ENCODE results near the gene LRMDA. TPM values are rescaled to one million over a fixed set of nuclear protein-coding genes. Genes with fewer than 3 reads are reported as not detected.

The LRMDA gene
- total and polyA plus RNA-seq, 2 of the 8 experiments (the other 6 are each of a cell fraction or from before 2014, with no cell fraction given), result 0.86 to 2.8 TPM

DNA sequence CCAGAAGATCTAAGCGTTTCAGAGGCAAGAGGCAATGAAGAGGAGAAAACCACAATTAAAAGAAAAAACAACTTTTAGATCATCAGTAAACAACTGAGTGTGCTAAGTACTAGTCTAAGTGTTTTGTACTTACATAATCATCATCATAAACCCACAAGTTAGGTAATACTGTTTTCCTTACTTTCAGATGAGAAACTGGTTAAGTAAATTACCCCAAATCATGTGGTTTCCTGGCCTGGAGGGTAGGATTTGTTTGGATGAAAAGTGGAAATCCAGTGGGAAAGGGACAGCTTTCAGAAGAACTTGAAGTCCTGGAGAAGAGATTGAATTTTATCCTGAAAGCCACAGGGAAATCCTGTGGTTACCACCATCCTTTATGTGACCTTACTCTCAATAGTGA is 463.3 kb downstream of the LRMDA start:
- Histone ChIP-seq H3K4me1 (replicated peaks in 1 of 4; ENCODE audit: control insufficient read depth in 3 of 4, insufficient read depth in 4 of 4, low read length in 3 of 4) (no peaks in the 10 kb centered on the region), H3K18ac (ENCODE audit: extremely low read depth, low read length) (no peak overlapping the region), H3K23ac (ENCODE audit: insufficient read length) (no peak overlapping the region), H3K79me2 (ENCODE audit: control insufficient read depth in 1 of 2, insufficient read depth in 2 of 2, low read length in 2 of 2) (no peaks in the 10 kb centered on the region), H2BK5ac (ENCODE audit: low read depth, low read length) (no peak overlapping the region), H3K4me3 (ENCODE audit: extremely low read depth in 1 of 4, insufficient read depth in 2 of 4, low read depth in 3 of 4, low read length in 4 of 4) (no peak overlapping the region), H3K14ac (ENCODE audit: insufficient read length) (no peak overlapping the region), H3K4me2 (ENCODE audit: insufficient read depth in 1 of 2, low read depth in 2 of 2, low read length in 2 of 2) (no peak overlapping the region), H2BK20ac (ENCODE audit: low read length) (no peak overlapping the region), H2AK5ac (ENCODE audit: low read depth, low read length) (no peak overlapping the region), H3K9me3 (ENCODE audit: insufficient read depth in 2 of 2, low read depth in 1 of 2, low read length in 1 of 2) (no peaks in the 10 kb centered on the region), H2BK12ac (ENCODE audit: low read depth, low read length) (no peak overlapping the region), H2AFZ (ENCODE audit: low read length) (no peak overlapping the region), H2BK15ac (ENCODE audit: low read length) (no peak overlapping the region), H3K9ac (replicated peaks in 1 of 4; ENCODE audit: extremely low read depth in 1 of 4, low read depth in 3 of 4, low read length in 3 of 4) (no peak overlapping the region), H3K79me1 (ENCODE audit: low read depth, low read length) (no peaks in the 10 kb centered on the region), H3K4ac (replicated peaks; ENCODE audit: insufficient read length, low read depth, low read length) (no peak overlapping the region), H4K5ac (ENCODE audit: insufficient read length, low read depth, low read length) (no peak overlapping the region), H4K20me1 (replicated peaks in 1 of 2; ENCODE audit: control insufficient read depth in 1 of 2, insufficient read depth in 2 of 2, low read length in 2 of 2) (no peaks in the 10 kb centered on the region), H3K56ac (replicated peaks; ENCODE audit: insufficient read length, low read depth, low read length) (no peak overlapping the region), H3K23me2 (ENCODE audit: low read depth, low read length) (no peaks in the 10 kb centered on the region), H2BK120ac (replicated peaks; ENCODE audit: low read depth, low read length) (no peak overlapping the region), H4K91ac (replicated peaks; ENCODE audit: insufficient read length, low read length) (no peak overlapping the region), H3K27ac (ENCODE audit: low read depth, low read length) (no peak overlapping the region), H3K36me3 (ENCODE audit: control insufficient read depth in 2 of 4, insufficient read depth in 4 of 4, low read length in 3 of 4) (no peaks in the 10 kb centered on the region), H3K27me3 (replicated peaks in 1 of 4; ENCODE audit: control insufficient read depth in 3 of 4, extremely low read depth in 1 of 4, insufficient read depth in 3 of 4, low read length in 3 of 4) (no peaks in the 10 kb centered on the region), H4K8ac (ENCODE audit: extremely low read depth, insufficient read depth, low read length) (no peak overlapping the region)
- ChIA-PET POLR2A (ENCODE audit: partially characterized antibody) (no interaction called here), CTCF (ENCODE audit: partially characterized antibody) (no interaction called here)
- FAIRE-seq, result no peak
- DNase-seq (ENCODE audit: low read depth in 1 of 2, low spot score in 2 of 2), result no peak
- WGBS, 2 experiments (ENCODE audit: extremely low coverage in 1 of 2, insufficient coverage in 1 of 2, insufficient read length in 1 of 2, insufficient replicate concordance in 2 of 2, low coverage in 1 of 2, low lambda C conversion rate in 2 of 2, missing lambda C conversion rate in 1 of 2), result 94% methylated on average over 1 of the region's 1 CpG; no CpG with 5 or more reads in 1 of the 2 experiments
- no peak for TF ChIP-seq SP2 (IDR thresholded peaks at IDR 0.05; ENCODE audit: low read length)
- no peak for TF ChIP-seq RBBP5 (IDR thresholded peaks at IDR 0.05; ENCODE audit: borderline replicate concordance, low read depth, low read length)
- TF ChIP-seq KDM1A (IDR thresholded peaks at IDR 0.05; ENCODE audit: borderline replicate concordance, low read length), result no peak
- TF ChIP-seq, protein P1, sequence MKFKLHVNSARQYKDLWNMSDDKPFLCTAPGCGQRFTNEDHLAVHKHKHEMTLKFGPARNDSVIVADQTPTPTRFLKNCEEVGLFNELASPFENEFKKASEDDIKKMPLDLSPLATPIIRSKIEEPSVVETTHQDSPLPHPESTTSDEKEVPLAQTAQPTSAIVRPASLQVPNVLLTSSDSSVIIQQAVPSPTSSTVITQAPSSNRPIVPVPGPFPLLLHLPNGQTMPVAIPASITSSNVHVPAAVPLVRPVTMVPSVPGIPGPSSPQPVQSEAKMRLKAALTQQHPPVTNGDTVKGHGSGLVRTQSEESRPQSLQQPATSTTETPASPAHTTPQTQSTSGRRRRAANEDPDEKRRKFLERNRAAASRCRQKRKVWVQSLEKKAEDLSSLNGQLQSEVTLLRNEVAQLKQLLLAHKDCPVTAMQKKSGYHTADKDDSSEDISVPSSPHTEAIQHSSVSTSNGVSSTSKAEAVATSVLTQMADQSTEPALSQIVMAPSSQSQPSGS (IDR thresholded peaks at IDR 0.05; ENCODE audit: low read length), result no peak
- TF ChIP-seq SRF (IDR thresholded peaks at IDR 0.05; ENCODE audit: low read depth, low read length), result no peak
- TF ChIP-seq SP4 (IDR thresholded peaks at IDR 0.05; ENCODE audit: low read length), result no peak
- TF ChIP-seq, protein P2, sequence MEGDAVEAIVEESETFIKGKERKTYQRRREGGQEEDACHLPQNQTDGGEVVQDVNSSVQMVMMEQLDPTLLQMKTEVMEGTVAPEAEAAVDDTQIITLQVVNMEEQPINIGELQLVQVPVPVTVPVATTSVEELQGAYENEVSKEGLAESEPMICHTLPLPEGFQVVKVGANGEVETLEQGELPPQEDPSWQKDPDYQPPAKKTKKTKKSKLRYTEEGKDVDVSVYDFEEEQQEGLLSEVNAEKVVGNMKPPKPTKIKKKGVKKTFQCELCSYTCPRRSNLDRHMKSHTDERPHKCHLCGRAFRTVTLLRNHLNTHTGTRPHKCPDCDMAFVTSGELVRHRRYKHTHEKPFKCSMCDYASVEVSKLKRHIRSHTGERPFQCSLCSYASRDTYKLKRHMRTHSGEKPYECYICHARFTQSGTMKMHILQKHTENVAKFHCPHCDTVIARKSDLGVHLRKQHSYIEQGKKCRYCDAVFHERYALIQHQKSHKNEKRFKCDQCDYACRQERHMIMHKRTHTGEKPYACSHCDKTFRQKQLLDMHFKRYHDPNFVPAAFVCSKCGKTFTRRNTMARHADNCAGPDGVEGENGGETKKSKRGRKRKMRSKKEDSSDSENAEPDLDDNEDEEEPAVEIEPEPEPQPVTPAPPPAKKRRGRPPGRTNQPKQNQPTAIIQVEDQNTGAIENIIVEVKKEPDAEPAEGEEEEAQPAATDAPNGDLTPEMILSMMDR (IDR thresholded peaks at IDR 0.05; ENCODE audit: control extremely low read depth in 1 of 3, insufficient read depth in 1 of 3, low read depth in 1 of 3, low read length in 3 of 3), result no peak
- TF ChIP-seq POLR2AphosphoS5 (IDR thresholded peaks at IDR 0.05; ENCODE audit: low read depth, low read length), result no peak
- no peak for TF ChIP-seq CEBPB (IDR thresholded peaks at IDR 0.05; ENCODE audit: low read depth, low read length)
- no peak for TF ChIP-seq SP1 (IDR thresholded peaks at IDR 0.05; ENCODE audit: low read depth, low read length)
